GM21360 (cell line): Measurements from ENCODE around the gene GPR34.
"Not testable (repeated sequence)": the region's sequence is repeated elsewhere in the genome, so short reads cannot be mapped to it uniquely, and the experiment has no call there.

Experiments
- ATAC-seq: cut with Tn5 transposase; IDR thresholded peaks from one replicate; pipeline ENCODE4 v1.9.1; 2021; ENCODE audit warnings: mild to moderate bottlenecking, moderate library complexity; ENCODE audit not compliant: unreplicated experiment

The GPR34 gene

GRCh38 chrX:41688835-41689234 is at the start of gene GPR34:
TSS of gene GPR34 (plus strand) at chrX:41688973. CDS start at chrX:41695634, 6,661 bp downstream.
- no peak for ATAC-seq

DNA sequence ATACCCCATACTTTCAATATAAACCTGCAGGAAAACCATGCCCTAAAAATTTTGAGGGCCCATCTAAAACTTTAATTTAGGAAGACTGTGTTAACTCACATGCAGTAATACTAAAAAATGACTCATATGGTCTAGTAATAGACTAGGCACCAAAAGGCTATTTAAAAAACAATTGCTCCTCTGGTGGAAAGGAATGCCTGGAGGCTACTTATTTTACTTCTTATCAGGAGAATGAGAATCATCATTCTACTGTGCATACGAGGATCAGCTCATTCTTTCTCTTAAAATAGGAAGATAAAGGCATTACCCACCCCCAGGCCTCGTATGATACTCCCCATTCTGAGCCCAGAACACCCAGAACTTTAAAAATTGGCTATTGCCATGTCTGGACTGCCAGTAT is 42.6 kb upstream of the GPR34 start:
- not testable (repeated sequence) for ATAC-seq

DNA sequence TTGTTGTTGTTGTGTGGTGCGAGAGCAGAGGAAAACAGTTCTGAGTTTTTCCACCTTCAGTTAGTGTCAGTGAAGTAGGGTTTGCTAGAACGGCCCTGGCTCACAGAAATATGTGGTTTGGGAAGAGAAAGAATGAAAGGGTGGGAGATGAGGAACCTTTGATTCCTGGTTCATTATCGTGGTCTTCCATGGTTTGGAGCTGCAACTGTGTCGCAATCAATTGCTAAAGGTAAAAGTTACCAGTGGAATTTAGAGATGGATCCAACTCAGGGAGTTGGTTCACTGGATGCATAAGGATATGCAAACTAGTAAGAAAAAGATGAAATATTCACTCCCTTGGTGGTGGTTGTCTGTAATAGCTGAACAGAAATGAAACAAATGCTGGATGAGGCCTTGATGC is 35.6 kb upstream of the GPR34 start:
- ATAC-seq, result no peak

GRCh38 chrX:41655101-41655500 is 33.7 kb upstream of the GPR34 start:
- no peak for ATAC-seq

- ATAC-seq, result no peak
These were observed 33.1 kb upstream of the GPR34 start for GRCh38 chrX:41655631-41656030.

DNA sequence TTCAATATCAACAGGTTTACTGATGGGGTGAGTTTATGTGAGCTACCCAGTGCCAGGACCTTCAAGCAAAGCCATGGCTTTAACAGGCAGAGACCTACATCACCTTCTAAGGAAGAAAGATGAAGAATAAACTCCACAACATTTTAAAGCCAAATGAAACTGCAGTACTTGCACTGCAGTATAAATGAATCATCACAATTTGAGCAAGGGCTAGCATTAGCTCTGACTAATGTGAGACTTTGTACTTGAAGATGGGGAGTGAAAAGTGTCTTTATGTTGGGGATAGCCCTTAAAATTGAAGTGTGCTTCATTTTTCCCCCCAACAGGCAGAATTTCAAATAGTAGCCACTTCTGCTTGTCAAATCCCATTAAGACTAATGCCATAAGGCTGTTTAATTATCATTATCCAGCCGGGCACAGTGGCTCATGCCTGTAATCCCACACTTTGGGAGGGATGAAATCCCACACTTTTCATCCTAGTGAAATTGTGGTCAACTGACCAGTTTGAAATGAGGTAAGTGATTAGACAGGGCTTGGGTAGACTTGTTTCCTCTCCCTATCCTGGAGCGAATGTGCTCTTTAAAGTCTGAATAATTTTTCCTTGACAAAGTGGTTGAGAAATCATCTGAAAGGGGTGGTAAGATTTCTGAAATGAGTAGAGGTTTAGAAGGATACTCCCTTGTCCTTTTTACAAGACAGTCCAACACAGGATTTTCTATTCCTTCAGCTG is 27.2 kb upstream of the GPR34 start:
- ATAC-seq, result no peak

DNA sequence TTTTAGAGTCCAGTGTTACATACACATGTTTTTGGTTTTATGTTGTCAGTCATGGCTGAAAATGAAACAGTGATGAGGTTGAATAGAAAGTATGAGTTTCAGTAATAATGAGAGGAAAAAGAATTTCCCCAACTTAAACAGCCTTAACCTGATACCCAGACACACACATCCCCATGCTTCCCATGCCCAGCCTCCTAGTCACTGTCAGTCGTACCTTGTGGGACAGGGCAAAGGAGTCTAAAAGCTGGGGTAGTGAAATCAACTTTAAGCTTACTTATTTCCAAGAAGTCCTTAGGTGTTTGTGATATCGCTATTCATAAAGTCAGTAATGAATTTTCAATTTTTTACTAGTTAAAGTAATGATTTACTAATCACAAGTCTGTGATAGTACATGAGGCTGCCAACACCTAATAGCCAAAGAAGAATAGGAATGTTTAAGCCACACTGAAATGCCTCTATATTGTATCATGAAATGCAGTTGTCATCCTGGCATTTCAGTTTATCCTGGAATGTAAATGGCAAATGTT is 24.3 kb upstream of the GPR34 start:
- peak; percentile 85 for ATAC-seq

DNA sequence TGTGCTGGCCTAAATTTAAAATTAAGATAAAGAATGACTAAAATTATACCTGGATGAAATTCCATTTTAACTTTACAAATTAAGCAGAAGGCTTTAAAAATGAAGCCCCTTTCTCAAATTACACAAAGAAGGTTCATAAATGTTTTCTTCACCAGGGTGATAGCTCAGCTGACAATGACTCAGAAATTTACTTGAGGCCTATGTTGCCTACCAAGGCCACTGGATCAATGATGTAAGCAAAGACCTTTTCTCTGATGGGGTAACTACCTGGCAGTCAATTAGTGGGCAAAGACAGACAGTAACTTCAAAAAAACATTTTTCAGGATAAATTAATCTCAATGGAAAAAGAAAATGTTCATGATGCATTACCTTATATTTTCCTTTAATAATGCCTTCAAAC is 23.9 kb upstream of the GPR34 start:
- ATAC-seq, result no peak

- ATAC-seq, result no peak
These were observed 23.1 kb upstream of the GPR34 start for GRCh38 chrX:41665686-41666085.

- no peak for ATAC-seq
These were observed 22.5 kb upstream of the GPR34 start for GRCh38 chrX:41666251-41666650.

- ATAC-seq, result no peak
These were observed 21.1 kb upstream of the GPR34 start for GRCh38 chrX:41667631-41668030.

- no peak for ATAC-seq
These were observed 18.7 kb upstream of the GPR34 start for GRCh38 chrX:41670112-41670511.

DNA sequence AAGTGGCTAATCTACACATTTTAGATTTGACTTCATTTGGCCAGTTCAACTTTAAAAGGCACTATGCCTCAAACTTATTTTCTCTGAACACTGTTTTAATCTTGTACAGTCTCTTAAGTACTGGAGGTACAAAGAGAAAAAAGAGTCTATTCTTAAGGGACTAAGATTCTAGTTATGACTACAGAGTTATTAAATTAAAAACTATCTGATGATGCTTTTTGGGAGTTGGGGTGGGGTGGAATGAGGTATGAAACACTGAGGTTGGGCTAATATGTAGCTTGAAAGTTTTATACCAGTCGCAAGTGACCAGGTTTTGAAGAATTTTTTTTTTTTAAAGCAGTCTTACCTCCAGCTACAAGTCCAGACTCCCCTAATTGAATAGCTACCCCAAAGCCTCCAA is 17.7 kb upstream of the GPR34 start:
- no peak for ATAC-seq

DNA sequence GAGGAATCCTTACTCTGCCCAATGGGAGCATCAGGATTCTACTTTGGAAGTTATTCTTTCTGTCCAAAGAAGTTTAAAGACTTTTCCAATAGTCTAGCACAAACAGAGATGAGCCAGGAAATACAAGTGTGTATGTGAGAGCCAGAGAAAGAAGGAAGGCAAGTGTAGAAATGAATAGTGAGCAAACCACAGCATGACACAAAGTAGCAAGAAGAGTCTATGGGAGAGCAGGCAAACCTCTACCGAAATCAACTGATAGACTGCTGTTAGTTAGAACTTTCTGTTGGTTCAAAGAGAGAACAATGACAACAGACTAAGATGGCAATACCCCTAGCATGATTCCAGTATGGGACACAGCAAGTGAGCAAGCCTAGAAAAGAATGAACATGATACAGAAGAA is 16.1 kb upstream of the GPR34 start:
- ATAC-seq, result no peak

DNA sequence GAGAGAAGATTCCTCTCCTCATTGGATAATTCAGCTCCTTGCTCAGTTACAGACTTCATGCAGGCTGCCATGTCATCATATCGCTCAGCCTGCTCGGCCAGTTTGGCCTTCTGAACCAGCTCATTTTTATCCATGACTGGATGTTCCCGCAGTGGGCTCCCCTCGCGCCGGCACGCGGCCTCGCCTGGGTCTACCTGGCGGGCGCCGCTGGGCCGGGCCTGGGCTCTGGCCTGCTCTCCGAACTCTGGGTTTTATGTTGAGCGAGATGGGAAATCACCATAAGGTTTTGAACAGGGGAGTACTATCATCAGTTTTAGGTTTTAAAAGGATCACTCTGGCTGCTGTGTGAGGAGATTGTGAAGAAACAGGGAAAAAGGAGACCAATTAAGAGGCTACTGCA is 12.4 kb upstream of the GPR34 start:
- ATAC-seq, result not testable (repeated sequence)

GRCh38 chrX:41677183-41678060 is 11.4 kb upstream of the GPR34 start:
- ATAC-seq, result no peak

DNA sequence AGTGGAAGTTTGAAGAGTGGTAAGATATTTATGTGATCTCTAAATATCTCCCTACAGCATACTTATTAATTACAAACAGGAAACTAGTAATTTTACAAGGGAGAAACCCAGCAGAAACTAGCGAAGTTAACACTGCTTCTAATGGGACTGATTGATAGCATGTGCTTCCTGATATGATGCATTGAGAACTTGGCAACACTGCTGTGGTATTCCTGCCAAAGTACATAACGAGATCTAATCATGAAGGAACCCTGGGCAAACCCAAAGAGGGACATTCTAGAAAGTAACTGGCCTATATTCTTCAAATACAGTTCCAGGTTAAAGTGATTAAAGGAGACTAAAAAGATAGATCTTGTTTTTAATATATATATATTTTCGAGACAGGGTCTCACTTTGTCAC is 4.6 kb upstream of the GPR34 start:
- ATAC-seq, result no peak

GRCh38 chrX:41684940-41685339 is 3.8 kb upstream of the GPR34 start:
- ATAC-seq, result no peak

GRCh38 chrX:41686788-41687187 is 2.0 kb upstream of the GPR34 start:
- no peak for ATAC-seq

GRCh38 chrX:41688156-41688555 is 617 bp upstream of the GPR34 start:
- no peak for ATAC-seq

DNA sequence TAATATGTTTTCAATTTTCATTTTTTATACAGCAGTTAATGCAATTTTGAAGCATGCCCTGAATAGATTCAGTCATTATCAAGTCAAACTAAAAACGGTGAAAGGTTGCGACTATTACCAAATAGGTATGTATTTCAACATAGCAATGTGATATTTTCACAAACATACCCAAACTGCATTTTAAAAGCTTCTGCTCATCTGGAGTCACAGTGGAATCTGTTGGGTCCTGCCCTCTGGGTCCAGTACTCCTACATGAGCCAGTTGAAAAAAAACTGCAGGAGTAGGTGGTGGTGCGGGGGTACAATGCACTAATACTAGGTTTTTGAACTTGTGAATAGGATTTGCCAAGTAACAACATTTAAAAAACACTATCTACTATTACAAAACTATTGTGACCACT is 938 bp downstream of the GPR34 start:
- ATAC-seq, result no peak

GRCh38 chrX:41692162-41692749 is 3.5 kb downstream of the GPR34 start:
- ATAC-seq, result no peak
